Measurements from ENCODE around the gene OR1D2. TPM values are rescaled to one million over a fixed set of nuclear protein-coding genes. Genes with fewer than 3 reads are reported as not detected.
A peak's percentile ranks its signal among the peaks of the same experiment; 100 is the strongest.

OR1D2 gene
- total and polyA plus RNA-seq, 2 donors (not counting 3 experiments of a cell fraction or from before 2014, with no cell fraction given) = not detected

DNA sequence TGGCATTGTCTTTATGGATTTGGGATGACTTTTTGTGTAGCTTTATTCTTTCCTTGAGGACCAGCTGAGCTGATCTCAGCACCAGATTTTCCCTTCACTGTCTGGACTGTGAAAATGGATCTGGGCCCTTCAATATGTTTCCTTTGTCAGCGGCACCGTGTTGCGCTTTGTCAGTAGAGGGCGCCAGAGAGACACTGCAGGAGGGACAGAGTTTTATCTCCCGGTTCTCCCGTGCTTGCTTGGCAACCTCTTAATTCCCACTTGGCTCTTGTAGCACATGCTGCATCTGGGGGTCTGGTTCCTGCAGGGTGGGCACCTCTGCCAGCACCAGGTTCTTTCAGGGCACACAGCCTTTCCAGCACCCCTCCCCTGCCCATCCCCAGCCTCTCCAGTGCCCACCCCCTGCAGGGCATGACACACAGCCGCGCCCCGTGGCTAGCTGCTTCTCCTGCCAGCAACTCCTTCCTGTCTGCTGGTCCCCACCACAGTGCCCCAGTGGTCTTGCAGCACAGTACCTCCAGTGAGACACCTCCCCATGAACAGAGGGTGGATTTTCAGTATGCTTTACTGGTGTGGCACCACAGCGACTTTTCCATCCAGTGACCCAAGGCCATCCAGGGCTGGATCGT is 60.4 kb downstream of the OR1D2 start:
- TF ChIP-seq POLR2AphosphoS5 (IDR thresholded peaks at IDR 0.05; ENCODE audit: insufficient read depth, low read depth, low read length) (no peak), POLR2A (IDR thresholded peaks at IDR 0.05; ENCODE audit: low read depth, low read length) (no peak), CTCF (IDR thresholded peaks at IDR 0.05; ENCODE audit: extremely low read depth in 1 of 2, insufficient read depth in 1 of 2, low read depth in 1 of 2, low read length in 2 of 2) (peak; percentile 9 to 15)
- Histone ChIP-seq H3K4me3 (replicated peaks in 1 of 3; ENCODE audit: insufficient read depth in 1 of 3, low read depth in 1 of 3, low read length in 3 of 3) (no peak overlapping the region), H3K9ac (replicated peaks; ENCODE audit: extremely low read depth, insufficient read depth, low read length) (no peak overlapping the region), H3K27ac (ENCODE audit: insufficient read depth, low read depth, low read length) (no peak overlapping the region), H3K27me3 (ENCODE audit: control insufficient read depth in 2 of 2, insufficient read depth in 2 of 2, low read length in 2 of 2) (no peaks in the 10 kb centered on the region), H3K9me1 (replicated peaks; ENCODE audit: control insufficient read depth, extremely low read depth, insufficient read depth, low read length) (no peaks in the 10 kb centered on the region), H2AFZ (ENCODE audit: low read depth, low read length) (no peak overlapping the region), H3K4me1 (ENCODE audit: control insufficient read depth, extremely low read depth, insufficient read depth, low read length) (no peaks in the 10 kb centered on the region), H3K9me3 (replicated peaks; ENCODE audit: control insufficient read depth, insufficient read depth, low read length) (no peaks in the 10 kb centered on the region), H3K79me2 (ENCODE audit: control insufficient read depth, insufficient read depth, low read length) (no peaks in the 10 kb centered on the region), H3K36me3 (ENCODE audit: control insufficient read depth in 2 of 2, extremely low read depth in 1 of 2, insufficient read depth in 2 of 2, low read length in 2 of 2) (no peaks in the 10 kb centered on the region), H4K20me1 (replicated peaks; ENCODE audit: control insufficient read depth, extremely low read depth, insufficient read depth, low read length) (no peaks in the 10 kb centered on the region), H3K4me2 (ENCODE audit: insufficient read depth, low read length) (no peak overlapping the region)
- CTCF ChIA-PET = no interaction called here
- dilution Hi-C loops (cut with MboI; ENCODE audit: extremely low pct_ligation_motif_present, low sequenced_read_pairs) = no loop called here
- FAIRE-seq (no peak), DNase-seq (ENCODE audit: low read depth, low spot score) (no peak)
- POLR2A ChIA-PET = no interaction called here
- no TSS peak for BruUV-seq (replicated peaks)
- intact Hi-C loops (cut with micrococcal nuclease) = loop anchor here (10.0 kb wide), 1 partner anchor 781 kb away; no protein-coding TSS in a partner anchor

DNA sequence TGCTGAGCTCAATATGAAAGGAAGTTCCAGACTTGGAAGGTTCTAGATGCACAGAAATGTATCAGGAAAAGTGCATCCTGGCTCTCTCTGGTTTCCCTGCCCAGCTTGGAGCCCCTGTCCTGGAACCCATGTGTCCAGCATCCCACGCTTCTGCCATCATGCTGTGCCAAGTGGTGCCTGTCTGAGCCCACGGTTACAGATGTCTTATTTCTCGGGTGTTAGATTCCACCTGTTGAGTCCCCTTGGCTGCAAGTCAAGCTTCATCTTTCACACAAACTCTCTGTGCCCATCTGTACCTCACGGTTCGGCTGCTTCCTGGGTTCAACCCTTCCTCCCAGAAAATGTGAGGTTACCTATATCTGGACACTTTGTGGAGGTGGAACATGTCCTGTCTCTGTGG is 63.3 kb downstream of the OR1D2 start:
- ChIA-PET POLR2A (no interaction called here), CTCF (interaction anchor here (1.5 to 2.5 kb wide), 2 partner anchors 8 to 9 kb away, joined by 4 to 13 read pairs; no protein-coding TSS in a partner anchor)
- Histone ChIP-seq H3K9me1 (replicated peaks; ENCODE audit: control insufficient read depth, extremely low read depth, insufficient read depth, low read length) (no peaks in the 10 kb centered on the region), H2AFZ (ENCODE audit: low read depth, low read length) (no peak overlapping the region), H3K79me2 (ENCODE audit: control insufficient read depth, insufficient read depth, low read length) (no peaks in the 10 kb centered on the region), H3K9ac (replicated peaks; ENCODE audit: extremely low read depth, insufficient read depth, low read length) (no peak overlapping the region), H3K9me3 (replicated peaks; ENCODE audit: control insufficient read depth, insufficient read depth, low read length) (no peaks in the 10 kb centered on the region), H3K4me1 (ENCODE audit: control insufficient read depth, extremely low read depth, insufficient read depth, low read length) (no peaks in the 10 kb centered on the region), H4K20me1 (replicated peaks; ENCODE audit: control insufficient read depth, extremely low read depth, insufficient read depth, low read length) (no peaks in the 10 kb centered on the region), H3K4me2 (ENCODE audit: insufficient read depth, low read length) (no peak overlapping the region), H3K4me3 (replicated peaks in 1 of 3; ENCODE audit: insufficient read depth in 1 of 3, low read depth in 1 of 3, low read length in 3 of 3) (no peak overlapping the region), H3K27ac (ENCODE audit: insufficient read depth, low read depth, low read length) (no peak overlapping the region), H3K36me3 (ENCODE audit: control insufficient read depth in 2 of 2, extremely low read depth in 1 of 2, insufficient read depth in 2 of 2, low read length in 2 of 2) (no peaks in the 10 kb centered on the region), H3K27me3 (ENCODE audit: control insufficient read depth in 2 of 2, insufficient read depth in 2 of 2, low read length in 2 of 2) (peaks cover 0 to 6% of the 10 kb centered on the region in 2 experiments)
- no TSS peak for BruUV-seq (replicated peaks)
- FAIRE-seq (no peak), DNase-seq (ENCODE audit: low read depth, low spot score) (no peak)
- intact Hi-C loops (cut with micrococcal nuclease) = loop anchor here (10.0 kb wide), 1 partner anchor 784 kb away; no protein-coding TSS in a partner anchor
- no peak for TF ChIP-seq CTCF (IDR thresholded peaks at IDR 0.05; ENCODE audit: extremely low read depth in 1 of 2, insufficient read depth in 1 of 2, low read depth in 1 of 2, low read length in 2 of 2)
- TF ChIP-seq, protein P1, sequence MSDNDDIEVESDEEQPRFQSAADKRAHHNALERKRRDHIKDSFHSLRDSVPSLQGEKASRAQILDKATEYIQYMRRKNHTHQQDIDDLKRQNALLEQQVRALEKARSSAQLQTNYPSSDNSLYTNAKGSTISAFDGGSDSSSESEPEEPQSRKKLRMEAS (IDR thresholded peaks at IDR 0.05; ENCODE audit: insufficient read depth, insufficient read length) = no peak
- TF ChIP-seq GATA2 (IDR thresholded peaks at IDR 0.05; ENCODE audit: insufficient read depth, insufficient read length, low read depth, low read length) = no peak
- no peak for TF ChIP-seq POLR2A (IDR thresholded peaks at IDR 0.05; ENCODE audit: low read depth, low read length)
- no peak for TF ChIP-seq EZH2 (IDR thresholded peaks at IDR 0.05; ENCODE audit: borderline replicate concordance, low read depth, low read length, severe bottlenecking)
- no peak for TF ChIP-seq FOS (IDR thresholded peaks at IDR 0.05; ENCODE audit: borderline replicate concordance, insufficient read depth, low read length)
- TF ChIP-seq JUN (IDR thresholded peaks at IDR 0.05; ENCODE audit: borderline replicate concordance, insufficient read depth, insufficient read length, low read depth) = no peak
- TF ChIP-seq MYC (IDR thresholded peaks at IDR 0.05; ENCODE audit: low read depth, low read length) = no peak
- no peak for TF ChIP-seq POLR2AphosphoS5 (IDR thresholded peaks at IDR 0.05; ENCODE audit: insufficient read depth, low read depth, low read length)
- dilution Hi-C loops (cut with MboI; ENCODE audit: extremely low pct_ligation_motif_present, low sequenced_read_pairs) = no loop called here
